HepG2 (cell line): ENCODE results near the gene SPTB.

Source experiments
- CHD2 ChIP-seq: IDR thresholded peaks from 2 replicates; pipeline ENCODE4 v1.6.1; 2011; ENCODE audit warnings: low read depth, low read length, improper control_type of control experiment
- JUND ChIP-seq: sonication (generic); formaldehyde crosslinking; IDR thresholded peaks from 2 replicates; pipeline ENCODE4 v1.8.0; 2022; ENCODE audit warnings: mild to moderate bottlenecking, missing genetic modification reagents
- MXD4 ChIP-seq: IDR thresholded peaks from 2 replicates; pipeline ENCODE4 v1.6.1; 2016; ENCODE audit warnings: mild to moderate bottlenecking, missing biosample characterization, missing genetic modification reagents
- RBFOX2 ChIP-seq: fragments of 200-400 bp; formaldehyde crosslinking; IDR thresholded peaks from 2 replicates; pipeline ENCODE4 v1.6.1; 2017; ENCODE audit warnings: low read depth, mild to moderate bottlenecking, low read length
- ZNF251 ChIP-seq: sonication (generic); formaldehyde crosslinking; IDR thresholded peaks from 2 replicates; pipeline ENCODE4 v1.9.0; 2021; ENCODE audit warnings: mild to moderate bottlenecking, missing genetic modification reagents
- TF ChIP-seq, protein P1 (sequence below): sonication (generic); formaldehyde crosslinking; IDR thresholded peaks from 2 replicates; pipeline ENCODE4 v1.5.0; 2020; ENCODE audit warnings: mild to moderate bottlenecking, missing genetic modification reagents, moderate library complexity

DNA sequence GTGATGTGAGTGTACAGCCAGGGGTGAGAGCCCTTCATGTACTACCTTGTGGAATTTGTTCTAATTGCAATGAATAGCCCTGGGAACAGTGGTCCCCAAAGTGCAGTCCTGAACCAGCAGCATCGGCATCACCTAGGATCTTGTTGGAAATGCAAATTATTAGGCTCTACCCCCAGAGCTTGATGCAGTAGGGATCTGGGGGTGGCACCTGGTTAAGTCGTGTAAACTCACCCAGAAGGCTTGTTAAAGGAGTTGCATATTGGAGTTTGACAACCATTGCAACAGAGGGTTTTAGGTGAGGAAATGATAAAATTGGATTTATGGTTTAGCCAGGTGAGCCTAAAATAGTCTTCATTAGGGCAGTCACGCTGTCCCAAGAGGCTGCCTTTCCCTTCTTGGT, 102.2 kb downstream of the SPTB start:
- TF ChIP-seq CHD2 = no peak
- TF ChIP-seq MXD4 (CRISPR knock-in tag) = no peak
- no peak for TF ChIP-seq ZNF251 (CRISPR knock-in tag)
- TF ChIP-seq, protein P1, sequence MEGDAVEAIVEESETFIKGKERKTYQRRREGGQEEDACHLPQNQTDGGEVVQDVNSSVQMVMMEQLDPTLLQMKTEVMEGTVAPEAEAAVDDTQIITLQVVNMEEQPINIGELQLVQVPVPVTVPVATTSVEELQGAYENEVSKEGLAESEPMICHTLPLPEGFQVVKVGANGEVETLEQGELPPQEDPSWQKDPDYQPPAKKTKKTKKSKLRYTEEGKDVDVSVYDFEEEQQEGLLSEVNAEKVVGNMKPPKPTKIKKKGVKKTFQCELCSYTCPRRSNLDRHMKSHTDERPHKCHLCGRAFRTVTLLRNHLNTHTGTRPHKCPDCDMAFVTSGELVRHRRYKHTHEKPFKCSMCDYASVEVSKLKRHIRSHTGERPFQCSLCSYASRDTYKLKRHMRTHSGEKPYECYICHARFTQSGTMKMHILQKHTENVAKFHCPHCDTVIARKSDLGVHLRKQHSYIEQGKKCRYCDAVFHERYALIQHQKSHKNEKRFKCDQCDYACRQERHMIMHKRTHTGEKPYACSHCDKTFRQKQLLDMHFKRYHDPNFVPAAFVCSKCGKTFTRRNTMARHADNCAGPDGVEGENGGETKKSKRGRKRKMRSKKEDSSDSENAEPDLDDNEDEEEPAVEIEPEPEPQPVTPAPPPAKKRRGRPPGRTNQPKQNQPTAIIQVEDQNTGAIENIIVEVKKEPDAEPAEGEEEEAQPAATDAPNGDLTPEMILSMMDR (CRISPR knock-in tag) = no peak
- TF ChIP-seq RBFOX2 = no peak
- no peak for TF ChIP-seq JUND
